ENCODE data around the gene PCSK6. TPM values are rescaled to one million over a fixed set of nuclear protein-coding genes. Genes with fewer than 3 reads are reported as not detected.

The PCSK6 gene
- total RNA-seq, 1 donor from 2014 or later = 3.7 TPM

- no peak for TF ChIP-seq CTCF (conservative IDR thresholded peaks at IDR 0.05; ENCODE audit: low read depth, low read length)
- DNase-seq (ENCODE audit: low read depth) = no peak
- peak overlapping the region; percentile 37 for H3K4me3 ChIP-seq (ENCODE audit: low read depth, low read length)
Measured at GRCh38 chr15:101488300-101489164, 975 bp downstream of the PCSK6 start.

DNA sequence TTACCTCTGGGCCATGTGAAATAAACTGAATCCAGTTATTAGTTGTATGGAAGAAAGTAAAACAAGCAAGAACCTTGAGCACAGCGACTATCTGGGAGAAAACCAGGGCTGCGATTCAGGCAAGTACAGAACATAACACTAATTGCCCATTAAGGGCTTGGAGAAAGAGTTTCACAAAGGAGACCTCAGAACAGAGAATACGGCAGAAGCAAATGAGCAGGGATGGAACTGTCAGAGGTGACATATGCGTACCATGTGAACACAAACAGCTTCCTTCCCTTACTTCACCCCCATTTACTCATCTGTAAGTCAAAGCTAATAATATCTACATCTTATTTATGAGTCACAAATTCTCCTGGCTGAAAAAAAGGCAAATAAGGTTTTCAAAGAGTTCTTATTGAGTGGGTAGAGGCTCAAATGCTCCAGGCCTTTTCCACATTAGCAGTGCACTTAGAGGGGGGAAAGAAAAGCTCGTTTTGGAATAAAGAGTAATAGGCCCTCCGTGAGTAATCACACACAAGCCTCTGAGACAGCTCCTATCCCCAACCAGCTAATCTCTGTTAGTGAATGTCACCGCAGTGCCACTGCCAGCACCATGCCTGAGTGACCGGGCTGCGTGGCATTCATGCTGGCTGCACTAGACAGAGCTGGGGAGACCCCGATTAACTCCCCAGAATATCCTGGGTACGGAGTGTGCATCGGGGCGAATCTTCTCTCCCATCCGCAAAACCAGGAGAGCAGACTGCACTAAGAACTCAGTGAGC, 2.6 kb downstream of the PCSK6 start:
- DNase-seq (ENCODE audit: low read depth) = no peak
- TF ChIP-seq CTCF (conservative IDR thresholded peaks at IDR 0.05; ENCODE audit: low read depth, low read length) = no peak
- H3K4me3 ChIP-seq (ENCODE audit: low read depth, low read length) = no peak overlapping the region

- H3K4me3 ChIP-seq (ENCODE audit: low read depth, low read length) = no peak overlapping the region
- TF ChIP-seq CTCF (conservative IDR thresholded peaks at IDR 0.05; ENCODE audit: low read depth, low read length) = no peak
- no peak for DNase-seq (ENCODE audit: low read depth)
Measured at GRCh38 chr15:101483462-101483861, 6.0 kb downstream of the PCSK6 start.

DNA sequence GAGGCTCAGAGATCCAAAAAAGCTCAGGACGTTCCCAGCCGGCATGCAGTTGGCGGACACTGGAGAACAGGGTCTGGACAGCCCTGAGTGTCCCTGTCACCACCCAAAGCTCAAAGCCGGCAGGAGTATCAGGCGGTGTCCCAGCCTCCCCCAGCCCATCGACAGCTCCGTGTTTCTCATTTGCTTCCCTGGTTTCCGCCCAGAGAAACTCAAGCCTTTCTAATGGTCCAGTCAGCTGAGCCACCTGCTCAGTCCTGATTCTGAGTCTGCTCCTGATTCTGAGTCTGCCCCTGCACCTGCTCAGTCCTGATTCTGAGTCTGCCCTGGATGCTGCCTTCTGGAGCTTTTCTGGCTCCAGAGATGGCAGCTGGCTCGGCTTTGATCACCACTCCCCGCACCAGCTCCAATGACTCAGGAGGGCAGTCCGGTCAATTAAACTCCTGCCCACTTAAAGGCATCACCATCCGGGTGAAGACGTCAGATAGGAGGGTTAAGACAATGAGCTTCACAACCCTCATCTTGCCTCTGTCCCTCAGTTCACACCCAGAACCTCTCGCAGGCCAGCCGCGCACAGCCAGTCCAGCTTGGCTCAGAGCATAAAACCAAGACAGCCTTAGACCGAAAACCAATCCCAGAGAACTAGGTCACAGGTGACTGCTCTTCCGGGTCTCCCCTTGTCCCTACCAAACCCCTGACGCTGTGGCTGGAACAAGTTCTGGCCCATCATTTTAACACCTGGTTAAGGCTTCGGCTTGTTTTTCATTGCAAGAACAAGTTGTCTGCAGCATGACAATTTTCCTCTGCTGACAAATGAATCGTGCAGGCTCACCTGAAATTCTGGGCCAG, 6.8 kb downstream of the PCSK6 start:
- peak; percentile 10 for DNase-seq (ENCODE audit: low read depth)
- H3K4me3 ChIP-seq (ENCODE audit: low read depth, low read length) = peak overlapping the region; percentile 13
- no peak for TF ChIP-seq CTCF (conservative IDR thresholded peaks at IDR 0.05; ENCODE audit: low read depth, low read length)

DNA sequence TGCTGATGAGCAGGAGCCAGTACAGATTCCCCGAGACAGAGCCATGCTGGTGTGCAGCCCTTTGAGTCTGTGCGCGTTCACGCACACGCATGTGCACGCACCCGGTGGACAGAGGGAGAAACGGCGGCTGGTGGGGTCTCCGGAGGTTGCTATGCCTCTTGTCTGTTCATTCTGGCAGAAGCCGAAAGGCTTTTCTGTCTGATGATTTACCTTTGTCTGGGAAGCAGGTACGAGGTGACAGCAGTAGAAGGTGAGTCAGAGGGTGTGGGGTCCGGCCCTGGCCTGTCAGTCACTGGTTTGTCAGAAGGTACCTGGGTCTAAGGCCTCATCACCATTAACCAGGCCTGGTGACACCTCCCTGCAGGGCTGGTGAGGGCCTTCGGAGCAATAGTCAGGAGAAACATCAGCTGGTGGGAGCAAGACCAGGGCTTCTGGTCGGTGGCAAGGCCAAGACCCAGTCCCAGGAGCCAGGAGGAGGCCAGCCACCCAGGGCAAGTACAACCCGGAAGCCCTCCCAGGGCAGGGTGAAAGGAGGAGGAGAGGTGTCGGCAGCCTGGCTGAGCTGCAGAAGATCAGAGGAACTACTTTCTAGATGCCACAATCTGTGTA, 7.5 kb downstream of the PCSK6 start:
- no peak for TF ChIP-seq CTCF (conservative IDR thresholded peaks at IDR 0.05; ENCODE audit: low read depth, low read length)
- no peak for DNase-seq (ENCODE audit: low read depth)
- no peak overlapping the region for H3K4me3 ChIP-seq (ENCODE audit: low read depth, low read length)

GRCh38 chr15:101481381-101481705, 8.2 kb downstream of the PCSK6 start:
- H3K4me3 ChIP-seq (ENCODE audit: low read depth, low read length) = no peak overlapping the region
- TF ChIP-seq CTCF (conservative IDR thresholded peaks at IDR 0.05; ENCODE audit: low read depth, low read length) = no peak
- DNase-seq (ENCODE audit: low read depth) = no peak
